Measurements from ENCODE around the gene KIAA2012. TPM values are rescaled to one million over a fixed set of nuclear protein-coding genes. Genes with fewer than 3 reads are reported as not detected.

Gene KIAA2012
- total and polyA plus RNA-seq, 2 of the 4 experiments (the other 2 are of a cell fraction), result under 0.01 to 0.09 TPM

- no peak for TF ChIP-seq MAFK (IDR thresholded peaks at IDR 0.05; ENCODE audit: low read depth, low read length)
Observed at GRCh38 chr2:202127687-202128331, 54.8 kb downstream of the KIAA2012 start (continued).

DNA sequence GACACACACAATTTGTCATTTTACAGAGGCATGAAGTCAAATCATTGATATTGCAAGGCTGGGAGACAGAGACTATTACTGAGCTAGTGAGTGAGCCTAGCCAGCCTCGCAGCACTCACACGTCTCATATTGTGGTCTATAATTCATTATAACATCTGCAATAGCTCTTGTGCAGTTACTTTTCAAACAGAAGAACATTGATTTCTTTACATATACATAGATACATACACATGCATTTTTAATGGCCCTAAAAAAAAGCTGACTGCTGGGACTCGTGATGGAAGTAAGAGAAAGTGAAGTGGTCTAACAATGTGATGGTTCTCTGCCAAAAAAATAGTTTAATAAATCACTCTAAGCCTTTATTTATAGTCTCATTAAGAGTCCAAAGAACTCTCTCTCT is 56.8 kb downstream of the KIAA2012 start:
- Histone ChIP-seq H4K8ac (ENCODE audit: low read depth in 2 of 2, low read length in 2 of 2) (no peak overlapping the region), H3K79me1 (ENCODE audit: low read depth in 1 of 2, low read length in 2 of 2) (0 out of 4 replicates have a peak, but pooled peaks cover 0 to 5% of the 10 kb centered on the region in 2 experiments), H2BK120ac (ENCODE audit: low read depth, low read length) (no peak overlapping the region), H3K27ac (ENCODE audit: insufficient read depth, low read length) (no peak overlapping the region), H3K23ac (ENCODE audit: low read depth, low read length) (no peak overlapping the region), H3K9me1 (ENCODE audit: insufficient read depth, low read length) (peaks cover 8% of the 10 kb centered on the region), H3K4ac (ENCODE audit: low read depth, low read length) (0 out of 2 replicates have a peak overlapping the region, but pooled peaks have one; percentile 18), H3K9me3 (ENCODE audit: control insufficient read depth, insufficient read depth, low read length) (no peaks in the 10 kb centered on the region), H3K4me1 (ENCODE audit: control insufficient read depth, insufficient read depth, low read length) (peaks cover 17% of the 10 kb centered on the region), H3K56ac (ENCODE audit: extremely low read depth, insufficient read depth, low read length) (no peak overlapping the region), H3K9ac (ENCODE audit: low read depth, low read length) (no peak overlapping the region), H2AK9ac (replicated peaks; ENCODE audit: low read depth, low read length, poor library complexity) (no peak overlapping the region), H3K36me3 (ENCODE audit: control insufficient read depth, insufficient read depth, low read length) (no peaks in the 10 kb centered on the region), H2AK5ac (ENCODE audit: low read depth, low read length) (no peak overlapping the region), H3K14ac (replicated peaks; ENCODE audit: low read depth, low read length) (no peak overlapping the region), H2AFZ (replicated peaks; ENCODE audit: low read length, poor library complexity) (no peak overlapping the region), H3K4me2 (ENCODE audit: low read depth, low read length) (no peak overlapping the region), H2BK15ac (ENCODE audit: low read depth, low read length) (0 out of 3 replicates have a peak overlapping the region, but pooled peaks have one; percentile 21), H2BK20ac (ENCODE audit: low read depth, low read length) (0 out of 2 replicates have a peak overlapping the region, but pooled peaks have one; percentile 5), H4K20me1 (ENCODE audit: insufficient read depth, low read length) (no peaks in the 10 kb centered on the region), H2BK5ac (ENCODE audit: low read depth, low read length, poor library complexity, severe bottlenecking) (no peak overlapping the region), H3K27me3 (ENCODE audit: control insufficient read depth, insufficient read depth, low read length) (no peaks in the 10 kb centered on the region), H4K5ac (ENCODE audit: low read depth, low read length) (no peak overlapping the region), H3K4me3 (ENCODE audit: insufficient read depth, low read depth, low read length) (no peak overlapping the region), H4K91ac (ENCODE audit: insufficient read depth, low read depth, low read length) (no peak overlapping the region), H3K18ac (ENCODE audit: low read depth, low read length) (no peak overlapping the region)
- intact Hi-C loops (cut with micrococcal nuclease) (no loop called here), in situ Hi-C loops (cut with MboI; ENCODE audit: low sequenced_read_pairs) (no loop called here), dilution Hi-C loops (cut with HindIII; ENCODE audit: low sequenced_read_pairs, unreplicated experiment) (no loop called here)
- BruUV-seq (replicated peaks), result no TSS peak
- TF ChIP-seq BHLHE40 (IDR thresholded peaks at IDR 0.05; ENCODE audit: low read depth, low read length) (no peak), CHD1 (IDR thresholded peaks at IDR 0.05; ENCODE audit: low read depth, low read length) (no peak), POLR2A (IDR thresholded peaks at IDR 0.05; ENCODE audit: low read depth, low read length) (no peak), MAFK (IDR thresholded peaks at IDR 0.05; ENCODE audit: low read depth, low read length) (no peak), RAD21 (IDR thresholded peaks at IDR 0.05; ENCODE audit: low read length) (no peak), MXI1 (IDR thresholded peaks at IDR 0.05; ENCODE audit: borderline replicate concordance, low read depth, low read length) (no peak), RCOR1 (IDR thresholded peaks at IDR 0.05; ENCODE audit: insufficient replicate concordance, low read length) (no peak), RFX5 (IDR thresholded peaks at IDR 0.05; ENCODE audit: low read depth, low read length) (no peak), CEBPB (IDR thresholded peaks at IDR 0.05; ENCODE audit: low read depth, low read length) (no peak), SMC3 (IDR thresholded peaks at IDR 0.05; ENCODE audit: low read depth, low read length) (no peak), MAZ (IDR thresholded peaks at IDR 0.05; ENCODE audit: borderline replicate concordance, low read depth, low read length) (no peak), ELK1 (IDR thresholded peaks at IDR 0.05; ENCODE audit: borderline replicate concordance, low read depth, low read length) (no peak)
- TF ChIP-seq, protein P1, sequence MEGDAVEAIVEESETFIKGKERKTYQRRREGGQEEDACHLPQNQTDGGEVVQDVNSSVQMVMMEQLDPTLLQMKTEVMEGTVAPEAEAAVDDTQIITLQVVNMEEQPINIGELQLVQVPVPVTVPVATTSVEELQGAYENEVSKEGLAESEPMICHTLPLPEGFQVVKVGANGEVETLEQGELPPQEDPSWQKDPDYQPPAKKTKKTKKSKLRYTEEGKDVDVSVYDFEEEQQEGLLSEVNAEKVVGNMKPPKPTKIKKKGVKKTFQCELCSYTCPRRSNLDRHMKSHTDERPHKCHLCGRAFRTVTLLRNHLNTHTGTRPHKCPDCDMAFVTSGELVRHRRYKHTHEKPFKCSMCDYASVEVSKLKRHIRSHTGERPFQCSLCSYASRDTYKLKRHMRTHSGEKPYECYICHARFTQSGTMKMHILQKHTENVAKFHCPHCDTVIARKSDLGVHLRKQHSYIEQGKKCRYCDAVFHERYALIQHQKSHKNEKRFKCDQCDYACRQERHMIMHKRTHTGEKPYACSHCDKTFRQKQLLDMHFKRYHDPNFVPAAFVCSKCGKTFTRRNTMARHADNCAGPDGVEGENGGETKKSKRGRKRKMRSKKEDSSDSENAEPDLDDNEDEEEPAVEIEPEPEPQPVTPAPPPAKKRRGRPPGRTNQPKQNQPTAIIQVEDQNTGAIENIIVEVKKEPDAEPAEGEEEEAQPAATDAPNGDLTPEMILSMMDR (conservative IDR thresholded peaks at IDR 0.05; ENCODE audit: low read depth, low read length), result no peak
- no peak for DNase-seq
- no CpG with 5 or more reads among the region's 3 CpGs for WGBS, 2 experiments (ENCODE audit: extremely low coverage in 2 of 2, insufficient read length in 1 of 2)
- ChIA-PET POLR2A (ENCODE audit: unreplicated experiment) (no interaction called here), CTCF (interaction anchor here (0.6 to 0.8 kb wide), 2 partner anchors 18 to 245 kb away, joined by 3 read pairs; no protein-coding TSS in a partner anchor)
- no peak for ATAC-seq (ENCODE audit: low read depth)

All from IMR-90 (cell line).